CD4-positive, alpha-beta T cell treated with Interleukin-6 for 4 hours (primary cell): ENCODE data around the gene SPECC1.
"Not testable (repeated sequence)": the region's sequence is repeated elsewhere in the genome, so short reads cannot be mapped to it uniquely, and the experiment has no call there.

Experiments used
- DNase-seq: peaks from one replicate; pipeline ENCODE4 v3.0.0-alpha.2; 2020; ENCODE audit warnings: mixed read lengths

SPECC1 gene

DNA sequence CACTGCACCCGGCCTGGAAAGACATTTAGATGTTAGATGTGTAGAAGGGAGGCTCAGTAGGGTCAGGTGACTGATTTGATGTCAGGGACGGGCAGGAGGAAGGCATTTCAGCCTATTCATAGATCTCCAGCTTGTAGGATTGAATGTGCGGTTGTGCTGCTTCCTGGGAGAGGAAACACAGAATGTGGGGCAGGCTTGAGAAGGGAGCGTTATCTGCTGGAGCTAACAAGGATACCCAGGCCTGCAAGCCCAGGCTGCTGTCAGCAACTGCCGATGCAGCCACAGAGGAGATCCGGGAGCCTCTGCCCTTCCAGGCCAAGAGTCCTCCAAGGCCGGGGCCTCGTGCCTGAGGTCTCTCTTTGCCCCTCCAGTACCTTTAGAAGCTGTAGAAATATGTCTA lies 205.6 kb downstream of the SPECC1 start:
- no peak for DNase-seq

DNA sequence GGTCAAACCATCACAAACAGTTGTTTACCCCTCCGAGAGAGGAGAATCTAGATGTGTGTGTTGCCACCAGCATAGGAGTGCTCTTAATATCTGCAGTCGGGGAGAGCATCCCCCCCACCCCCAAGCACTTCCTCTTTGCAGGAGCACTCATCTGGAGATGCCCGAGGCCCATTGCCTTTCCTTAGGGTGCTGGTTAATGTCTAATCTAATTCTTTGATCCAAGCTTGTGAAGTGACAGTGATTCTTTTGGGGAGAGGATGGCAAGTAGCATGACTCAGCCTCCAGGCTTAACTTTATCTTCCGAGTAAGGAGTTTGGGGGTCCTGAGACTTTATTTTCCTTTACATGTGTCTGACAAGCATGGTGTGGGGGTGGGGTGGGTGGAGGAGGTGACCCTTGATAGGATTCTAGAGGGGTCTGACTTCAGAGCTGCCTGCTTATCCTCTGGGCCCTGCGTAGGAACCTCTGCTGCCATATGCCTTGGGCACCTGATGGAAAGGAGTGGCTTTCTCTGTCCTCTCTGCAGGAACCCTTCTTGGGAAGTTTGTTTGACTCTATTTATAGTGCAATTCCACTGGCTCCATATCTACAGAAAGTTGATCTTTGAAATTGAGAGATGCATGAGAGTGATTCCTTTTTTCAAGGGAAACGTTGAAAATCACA lies 207.1 kb downstream of the SPECC1 start:
- no peak for DNase-seq

DNA sequence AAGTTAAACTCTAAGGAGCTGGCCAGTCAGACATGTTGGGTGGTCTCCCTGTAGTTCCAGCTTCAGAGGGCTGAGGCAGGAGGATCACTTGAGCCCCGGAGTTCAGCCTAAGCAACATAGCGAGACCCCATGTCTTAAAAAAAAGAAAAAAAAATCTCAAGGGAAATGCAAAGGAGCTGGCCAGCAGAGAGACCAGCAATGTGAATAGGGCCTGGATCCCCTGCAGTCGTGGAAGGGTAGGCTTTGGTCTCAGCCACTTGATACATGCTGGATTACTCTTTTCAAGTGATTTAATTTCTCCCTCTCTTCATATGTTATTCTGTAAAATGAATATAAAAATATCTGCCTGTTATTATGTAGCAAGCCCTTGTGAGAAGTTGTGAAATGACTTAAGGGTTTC lies 207.7 kb downstream of the SPECC1 start:
- DNase-seq: no peak

DNA sequence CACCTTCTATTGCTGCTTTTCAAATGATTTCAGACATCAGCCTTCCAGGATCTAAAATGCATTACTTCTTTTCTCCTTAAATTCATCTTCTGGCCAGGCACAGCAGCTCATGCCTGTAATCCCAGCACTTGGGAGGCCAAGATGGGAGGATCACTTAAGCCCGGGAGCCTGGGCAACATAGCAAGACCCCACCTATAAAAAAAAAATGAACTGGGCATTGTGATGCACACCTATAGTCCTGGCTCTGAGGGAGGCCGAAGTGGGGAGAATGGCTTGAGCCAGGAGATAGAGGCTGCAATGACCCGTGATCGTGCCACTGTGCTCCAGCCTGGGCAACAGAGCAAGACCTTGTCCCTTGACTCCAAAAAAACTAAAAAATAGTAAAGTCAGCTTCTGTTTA lies 208.5 kb downstream of the SPECC1 start:
- DNase-seq: no peak

DNA sequence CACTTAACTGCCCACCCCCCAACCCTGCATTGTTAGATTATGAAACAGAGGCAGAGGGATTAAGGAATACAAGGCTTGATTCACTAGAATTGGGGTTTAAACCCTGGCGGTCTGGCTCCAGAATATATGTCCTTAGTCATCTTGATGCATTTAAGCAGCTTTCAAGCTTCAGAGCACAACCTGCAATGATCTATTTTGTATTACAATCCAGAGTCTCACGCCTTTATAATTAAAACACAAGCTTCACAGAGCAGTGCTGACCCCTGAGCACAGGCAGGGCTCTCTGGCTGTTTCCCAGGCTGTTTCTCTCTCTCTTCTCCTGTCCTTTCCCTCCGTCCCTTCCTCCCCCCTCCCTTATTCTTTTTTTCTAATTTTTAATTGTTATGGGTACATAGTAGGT lies 209.1 kb downstream of the SPECC1 start:
- DNase-seq: no peak

DNA sequence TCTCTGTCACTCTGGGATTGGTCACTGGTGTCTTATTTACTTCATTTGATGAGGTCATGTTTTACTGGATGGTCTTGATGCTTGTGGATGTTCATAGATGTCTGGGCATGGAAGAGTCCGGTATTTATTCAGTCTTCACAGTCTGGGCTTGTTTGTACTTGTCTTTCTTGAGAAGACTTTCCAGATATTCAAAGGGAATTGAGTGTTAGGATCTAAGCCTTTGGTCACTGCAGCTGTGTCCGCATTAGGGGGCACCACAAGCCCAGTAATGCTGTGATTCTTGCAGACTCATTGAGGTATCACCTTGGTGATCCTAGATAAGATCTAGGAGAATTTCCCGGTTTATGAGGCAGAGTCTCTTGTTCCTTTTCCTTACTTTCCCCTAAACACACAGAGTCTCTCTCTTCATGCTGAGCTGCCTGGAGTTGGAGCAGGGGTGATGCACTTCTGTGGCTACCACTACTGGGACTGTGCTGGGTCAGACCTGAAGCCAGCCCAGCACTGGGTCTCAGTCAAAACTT lies 214.7 kb downstream of the SPECC1 start:
- no peak for DNase-seq

DNA sequence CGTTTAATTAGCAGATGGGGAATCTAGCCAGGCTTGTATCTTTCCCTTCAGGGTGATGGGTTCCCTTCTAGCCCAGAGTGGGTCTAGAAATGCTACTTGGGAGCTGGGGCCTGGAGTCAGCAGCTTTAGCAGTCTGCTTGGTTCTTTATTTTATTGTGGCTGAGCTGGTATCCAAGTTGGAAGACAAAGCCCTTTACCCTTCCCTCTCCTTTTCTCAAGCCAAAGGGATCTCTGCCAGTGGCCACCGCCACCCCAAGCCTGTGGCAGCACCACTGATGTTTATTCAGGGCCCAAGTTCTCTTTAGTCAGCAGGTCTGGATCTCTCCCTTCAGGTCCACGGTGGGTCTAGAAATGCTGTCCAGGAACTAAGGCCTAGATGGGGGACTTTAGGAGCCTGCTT lies 215.2 kb downstream of the SPECC1 start:
- DNase-seq: no peak

DNA sequence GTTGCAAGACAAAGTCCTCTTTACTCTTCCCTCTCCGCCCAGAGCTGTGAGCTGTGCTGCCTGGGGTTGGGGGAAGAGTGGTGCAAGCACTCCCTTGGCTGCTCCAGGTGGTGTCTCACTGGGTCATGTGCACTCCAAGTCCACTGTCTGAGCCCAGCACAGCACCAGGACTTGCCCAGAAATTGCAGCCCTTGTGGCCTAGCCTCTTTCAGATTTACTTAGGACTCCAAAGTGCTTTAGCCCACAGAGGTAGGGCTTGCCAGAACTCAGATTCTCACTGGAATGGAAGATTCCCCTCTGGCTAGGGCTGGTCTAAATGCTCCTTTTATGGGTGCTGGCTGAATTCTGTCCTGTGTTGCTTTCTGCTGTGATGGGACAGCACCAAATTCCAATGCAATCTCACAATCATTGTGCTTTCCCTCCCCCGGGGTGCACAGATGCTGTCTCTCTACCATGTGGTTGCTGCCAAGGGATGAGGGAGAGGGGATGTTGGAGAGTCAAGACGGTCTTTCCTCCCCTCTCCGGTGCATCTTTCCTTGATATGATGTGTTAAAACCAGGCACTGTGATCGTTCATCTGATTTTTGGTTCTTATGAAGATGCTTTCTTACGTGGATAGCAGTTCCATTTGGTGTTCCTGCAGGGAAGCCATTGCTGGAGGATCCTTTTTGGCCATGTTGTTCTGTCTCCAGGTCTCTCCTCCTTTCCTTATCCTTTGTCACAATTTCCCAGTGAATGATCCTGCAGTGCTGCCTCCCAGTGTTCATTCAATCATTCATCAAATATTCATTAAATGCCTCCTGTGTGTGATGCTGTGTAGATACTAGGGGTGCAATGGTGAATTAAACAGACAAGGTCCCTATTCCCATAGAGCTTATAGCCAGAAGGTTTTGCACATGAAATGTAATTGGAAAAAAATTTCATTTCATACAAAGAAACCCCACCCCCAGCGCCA lies 216.3 kb downstream of the SPECC1 start:
- DNase-seq: no peak

DNA sequence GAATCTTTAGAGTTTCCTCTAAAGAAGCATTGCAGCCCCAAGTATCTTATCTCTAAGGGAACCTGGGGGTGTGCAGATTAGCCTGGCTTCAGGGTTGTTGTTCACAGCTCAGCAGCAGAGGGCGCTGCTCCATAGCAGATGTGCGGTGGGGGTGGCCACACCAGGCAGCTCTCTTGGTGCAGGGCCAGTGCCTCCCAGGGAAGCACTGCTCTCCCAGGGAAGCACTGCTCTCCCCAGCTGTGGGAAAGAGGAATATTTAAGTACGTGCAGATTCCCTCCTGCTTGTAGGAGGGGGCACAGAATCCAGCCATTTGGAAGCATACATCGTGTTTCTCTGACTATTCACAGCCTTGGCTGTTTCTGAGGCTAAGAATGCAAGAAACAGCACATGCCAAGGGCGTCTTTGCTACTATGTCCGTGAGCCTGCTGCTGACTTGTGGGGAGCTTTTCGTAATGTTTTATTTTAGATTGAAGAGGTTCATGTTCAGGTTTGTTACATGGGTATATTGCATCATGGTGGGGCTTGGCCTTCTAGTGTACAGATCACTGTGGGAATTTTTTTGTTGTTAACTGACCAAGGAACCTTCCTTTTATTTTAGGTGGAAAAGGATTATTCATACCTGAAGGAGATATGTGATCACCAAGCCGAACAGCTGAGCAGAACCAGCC lies 217.8 kb downstream of the SPECC1 start:
- DNase-seq: peak; percentile 83

DNA sequence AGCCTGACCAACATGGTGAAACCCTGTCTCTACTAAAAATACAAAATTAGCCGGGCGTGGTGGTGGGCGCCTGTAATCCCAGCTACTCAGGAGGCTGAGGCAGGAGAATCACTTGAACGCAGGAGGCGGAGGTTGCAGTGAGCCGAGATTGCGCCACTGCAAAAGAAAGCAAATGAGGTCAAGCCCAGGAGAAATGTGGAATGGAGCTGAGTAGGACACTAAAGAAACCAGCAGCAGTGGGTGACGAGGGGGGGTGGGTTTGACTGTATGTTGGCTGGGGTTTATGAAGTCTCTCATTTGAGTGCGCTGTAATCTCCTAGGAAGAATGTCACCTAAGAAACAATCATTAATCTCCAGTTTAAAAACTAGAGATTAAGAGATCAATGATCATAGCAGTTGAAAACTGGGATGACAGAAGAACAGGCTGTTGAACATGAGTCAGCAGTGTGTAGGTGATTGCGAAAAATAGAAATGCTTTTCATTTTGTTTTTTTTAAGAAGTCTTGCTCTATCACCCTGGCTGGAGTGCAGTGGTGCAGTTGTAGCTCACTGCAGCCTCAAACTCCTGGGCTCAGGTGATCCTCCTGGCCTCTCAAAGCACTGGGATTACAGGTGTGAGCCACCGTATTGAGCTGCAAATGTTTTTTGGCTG lies 218.7 kb downstream of the SPECC1 start:
- not testable (repeated sequence) for DNase-seq

DNA sequence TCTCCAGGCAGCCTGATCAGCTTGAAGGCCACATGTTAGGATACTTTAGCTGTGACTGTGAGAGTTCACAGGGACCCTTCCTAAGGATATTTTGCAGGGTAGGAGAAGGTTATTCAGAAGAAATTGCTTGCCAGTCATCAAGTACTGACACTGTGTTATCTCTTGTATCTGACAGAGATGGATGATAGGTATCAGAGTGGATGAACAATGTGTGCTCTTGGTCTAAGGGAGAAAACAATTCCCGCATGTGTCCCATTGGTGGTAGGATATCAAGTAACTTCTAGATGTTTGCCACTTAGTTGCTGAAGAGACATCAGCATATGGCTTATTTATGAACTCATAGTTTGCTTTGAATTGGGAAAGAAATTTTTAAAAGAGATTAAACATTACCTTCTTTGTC lies 219.3 kb downstream of the SPECC1 start:
- DNase-seq: no peak

DNA sequence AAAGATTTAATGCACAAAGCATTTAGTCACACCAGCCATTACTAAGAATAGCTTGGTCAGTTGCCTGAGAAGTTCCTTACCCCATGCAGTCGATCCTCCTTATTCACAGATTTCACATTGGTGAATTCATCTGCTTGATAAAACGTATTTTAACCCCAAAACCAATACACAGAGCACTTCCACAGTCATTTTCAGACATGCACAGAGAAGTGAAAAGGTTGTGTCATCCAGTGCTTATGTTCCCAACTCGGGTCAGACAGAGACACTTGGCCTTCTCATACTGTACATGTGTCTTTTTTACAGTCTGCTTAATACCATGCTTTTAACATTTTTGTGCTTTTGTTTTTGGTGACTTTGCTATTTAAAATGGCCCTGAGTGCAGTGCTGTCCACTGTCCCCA lies 219.7 kb downstream of the SPECC1 start:
- no peak for DNase-seq

DNA sequence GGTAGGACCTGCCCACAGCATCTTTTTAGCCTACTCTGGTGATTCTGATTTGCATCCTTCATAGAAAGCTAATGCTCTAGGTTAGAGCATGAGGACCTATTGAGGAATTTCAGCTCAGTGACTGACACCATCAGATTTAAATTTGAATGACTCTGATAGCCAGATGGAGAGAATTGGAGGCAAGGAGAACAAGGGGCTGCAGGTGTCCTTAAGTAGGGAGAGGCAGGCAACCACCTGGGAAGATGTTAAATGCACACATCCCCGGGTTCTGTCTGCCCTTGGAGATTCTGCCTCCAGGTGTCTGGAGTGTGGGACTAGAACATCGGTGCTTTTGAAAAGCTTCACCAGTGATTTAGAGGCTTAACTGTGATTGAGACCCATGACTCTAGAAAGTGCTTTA lies 221.8 kb downstream of the SPECC1 start:
- no peak for DNase-seq

DNA sequence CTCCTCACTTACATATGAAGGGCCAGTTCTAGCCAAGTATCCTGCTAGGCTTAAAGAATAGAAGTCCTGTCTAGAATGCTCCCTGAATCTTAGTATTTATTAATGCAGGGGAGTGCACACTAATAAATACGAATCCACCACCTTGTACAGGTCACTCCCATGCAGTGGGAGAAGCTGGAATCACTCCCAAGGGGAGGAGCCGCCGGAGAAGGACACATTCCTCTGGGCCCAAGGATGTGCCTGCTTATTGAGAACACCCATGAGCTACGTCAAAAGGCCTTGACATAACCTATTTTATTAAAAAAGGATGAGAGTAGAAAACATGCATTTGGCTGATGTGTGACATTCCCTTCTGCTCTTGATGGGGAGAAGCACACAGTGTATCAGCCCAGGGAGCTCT lies 223.5 kb downstream of the SPECC1 start:
- no peak for DNase-seq

DNA sequence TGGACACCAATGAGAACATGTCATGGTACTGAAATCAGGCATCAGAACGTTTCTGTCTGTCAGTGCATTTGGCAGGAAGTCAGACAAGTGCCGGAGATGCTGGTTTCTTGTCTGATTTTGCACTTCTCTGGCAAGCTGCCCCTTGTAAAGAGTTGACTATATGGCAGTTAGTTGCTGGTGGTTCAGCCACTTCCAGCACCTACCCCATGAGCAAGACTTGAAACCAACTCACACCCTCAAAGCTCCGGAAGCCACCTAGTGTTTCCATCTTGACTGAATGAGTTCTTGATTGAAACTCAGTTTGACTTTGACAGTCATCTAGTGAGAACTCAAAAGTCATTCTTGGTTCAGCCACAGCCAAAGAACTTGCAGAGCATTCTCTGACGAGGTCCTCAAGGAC lies 225.1 kb downstream of the SPECC1 start:
- peak; percentile 66 for DNase-seq

DNA sequence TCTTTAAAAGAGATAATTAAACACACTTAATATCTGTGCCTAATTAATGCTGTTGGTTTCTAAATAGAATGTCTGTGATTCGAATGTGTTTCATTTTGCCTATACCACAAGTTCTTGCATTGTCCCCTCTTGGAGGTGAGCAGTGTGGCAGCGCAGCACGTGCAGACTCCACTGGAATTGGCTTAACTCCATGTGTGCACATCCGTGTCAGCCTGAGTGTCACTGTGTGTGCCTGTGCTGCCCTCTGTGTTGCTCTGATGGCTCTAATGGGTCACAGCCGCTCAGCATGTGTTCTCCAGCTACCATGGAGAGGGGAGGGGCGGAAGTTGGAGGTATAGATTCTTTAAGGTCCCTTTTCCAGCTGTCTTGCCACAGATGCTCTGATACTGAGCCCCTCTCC lies 226.6 kb downstream of the SPECC1 start:
- no peak for DNase-seq

DNA sequence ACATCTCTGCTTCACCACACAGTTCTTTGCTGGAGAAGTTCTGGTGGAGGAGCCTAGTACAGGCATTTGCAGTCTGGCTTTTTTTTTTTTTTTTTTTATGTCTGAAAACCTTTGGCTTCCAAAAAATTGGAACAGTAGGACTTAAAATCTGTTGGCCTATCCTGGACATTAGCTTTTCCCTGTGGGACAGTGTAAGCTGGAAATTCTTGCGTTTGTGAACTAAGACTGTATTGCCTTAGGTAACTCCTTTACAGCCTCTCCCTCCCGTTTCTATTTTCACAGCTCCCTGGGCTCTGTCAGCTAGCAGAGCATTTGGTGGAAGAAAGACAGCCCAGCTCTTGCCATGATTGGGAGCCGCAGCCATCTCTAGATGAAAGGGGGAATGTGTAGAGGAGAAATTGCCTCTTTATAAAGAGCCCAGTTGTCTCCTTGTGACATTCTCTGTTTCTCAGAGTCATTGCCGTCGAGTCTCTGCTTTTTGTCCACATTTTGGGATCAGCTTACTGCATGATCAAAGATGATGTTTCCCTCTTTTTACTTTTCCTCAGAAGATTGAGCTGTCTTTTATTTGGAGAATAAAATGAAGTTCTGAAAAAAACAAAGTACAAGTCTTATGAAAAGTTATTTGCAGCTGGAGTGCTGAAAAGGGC lies 227.5 kb downstream of the SPECC1 start:
- no peak for DNase-seq

DNA sequence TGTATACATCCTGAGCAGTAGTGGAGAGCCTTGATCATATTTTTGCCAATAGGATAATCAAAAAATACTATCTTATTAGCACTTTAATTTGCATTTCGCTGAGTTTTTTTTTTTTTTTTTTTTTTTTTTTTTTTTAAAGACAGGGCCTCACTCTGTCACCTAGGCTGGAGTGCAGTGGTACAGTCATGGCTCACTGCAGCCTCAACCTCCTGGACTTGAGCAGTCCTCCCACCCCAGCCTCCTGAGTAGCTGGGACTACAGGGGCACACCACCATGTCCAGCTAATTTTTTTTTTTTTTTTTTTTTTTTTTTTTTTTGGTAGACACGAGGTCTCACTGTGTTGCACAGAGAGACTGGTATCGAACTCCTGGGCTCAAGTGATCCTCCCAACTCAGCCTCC lies 230.6 kb downstream of the SPECC1 start:
- not testable (repeated sequence) for DNase-seq

DNA sequence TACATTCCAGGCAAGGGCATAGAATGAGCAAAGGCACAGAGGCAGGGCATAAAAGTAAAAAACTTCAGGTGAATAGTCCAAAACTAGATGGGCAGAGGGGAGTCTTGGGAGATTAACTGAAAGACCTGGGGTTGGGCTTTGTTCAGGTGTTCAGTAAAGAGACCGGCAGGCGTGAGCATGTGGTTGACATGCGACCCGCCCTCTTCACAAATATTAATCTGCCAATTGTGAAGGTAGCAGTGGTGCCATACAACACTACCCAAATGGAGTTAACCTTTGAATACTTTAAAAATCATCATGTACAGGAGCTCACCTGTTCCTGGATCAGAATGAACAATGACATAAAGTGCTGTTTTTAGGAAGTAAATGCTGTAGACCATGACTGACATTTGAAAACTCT lies 232.7 kb downstream of the SPECC1 start:
- no peak for DNase-seq

DNA sequence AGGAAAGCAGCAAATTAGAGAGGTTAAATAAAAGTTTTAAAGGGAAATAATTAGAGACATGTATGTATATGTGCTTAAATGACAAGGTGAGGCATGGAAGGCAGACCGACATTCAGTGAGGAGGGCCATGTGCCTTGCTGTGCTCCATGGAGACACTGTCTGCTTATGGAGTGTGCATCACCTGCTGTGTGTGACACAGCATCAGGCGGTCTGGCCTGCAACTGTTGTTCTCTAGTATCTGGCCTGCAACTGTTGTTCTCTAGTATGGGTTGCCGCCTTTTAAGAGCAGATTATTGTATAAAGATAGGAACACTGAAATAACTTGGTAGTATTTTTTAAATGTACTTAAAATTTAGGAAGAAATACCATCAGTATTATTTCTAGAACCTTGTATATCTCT lies 233.1 kb downstream of the SPECC1 start:
- DNase-seq: no peak

DNA sequence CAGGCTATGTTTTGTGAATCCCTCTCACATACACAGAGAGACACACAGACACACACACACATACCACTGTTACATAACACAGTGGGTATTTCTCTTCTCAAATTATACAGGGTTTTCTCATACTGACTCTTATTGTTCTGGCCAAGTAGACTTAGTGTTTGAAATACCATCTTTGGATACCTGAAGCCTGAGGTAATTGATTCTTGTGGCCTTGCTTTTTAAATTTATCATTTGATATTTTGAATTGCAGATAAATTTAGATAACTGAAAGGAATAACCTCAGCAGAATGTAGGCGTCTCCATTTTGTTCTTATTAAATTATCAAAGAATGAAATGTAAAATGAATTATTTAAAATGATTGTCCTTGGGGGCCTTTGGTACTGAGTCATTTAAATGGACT lies 234.4 kb downstream of the SPECC1 start:
- DNase-seq: no peak

DNA sequence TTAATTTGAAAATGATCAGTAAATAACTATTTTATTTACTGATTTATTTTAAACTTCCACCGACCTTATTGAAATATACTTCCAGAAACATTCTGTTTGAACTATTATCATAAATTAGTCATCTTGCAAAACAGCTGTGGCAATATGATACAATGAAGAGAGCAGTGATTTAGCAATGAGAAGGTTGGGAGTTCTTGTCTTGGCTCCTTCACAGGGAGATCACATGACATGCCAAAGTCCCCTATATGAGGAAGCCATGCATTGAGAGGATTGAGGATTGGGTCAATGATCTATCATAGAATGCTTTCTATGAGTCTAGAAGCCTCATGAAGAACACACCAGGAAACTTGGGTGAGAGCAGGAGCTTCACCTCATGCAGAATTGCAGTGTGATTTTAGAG lies 235.5 kb downstream of the SPECC1 start:
- no peak for DNase-seq

DNA sequence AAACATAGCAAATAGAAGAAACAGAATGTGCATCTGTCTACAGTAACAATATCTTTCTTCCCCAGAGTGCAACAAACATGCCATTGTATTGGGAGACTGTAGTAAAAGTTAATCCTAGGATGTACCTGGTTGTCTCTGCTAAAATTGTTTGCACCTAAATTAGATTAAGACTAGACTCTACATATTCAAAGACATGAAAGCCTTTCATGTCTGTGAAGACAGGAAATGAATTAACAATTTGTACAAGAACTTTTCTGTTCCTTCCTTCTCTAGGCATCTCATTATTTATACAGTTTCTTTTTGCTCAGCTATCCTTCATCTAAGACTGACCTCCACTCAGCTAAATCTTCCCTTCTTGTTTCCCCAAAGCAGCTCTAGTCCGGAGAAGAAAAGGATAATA lies 237.5 kb downstream of the SPECC1 start:
- DNase-seq: no peak
